Activated CD8-positive, alpha-beta memory T cell treated with anti-CD3 and anti-CD28 coated beads, Interleukin-2, amount 50 U/mL, for 48 hours (primary cell): ENCODE results near the gene PPIA.
"Not testable (repeated sequence)": the region's sequence is repeated elsewhere in the genome, so short reads cannot be mapped to it uniquely, and the experiment has no call there.

Source experiments
- DNase-seq: peaks from one replicate; pipeline ENCODE4 v3.0.0-alpha.2; 2020

PPIA gene

GRCh38 chr7:44843440-44843839, 47.0 kb downstream of the PPIA start:
- not testable (repeated sequence) for DNase-seq

GRCh38 chr7:44845451-44845850, 49.0 kb downstream of the PPIA start:
- DNase-seq: no peak

- DNase-seq: peak; percentile 52
Observed at GRCh38 chr7:44846390-44846789, 49.9 kb downstream of the PPIA start.

- DNase-seq: no peak
Observed at GRCh38 chr7:44846816-44847508, 50.5 kb downstream of the PPIA start.

- peak; percentile 90 for DNase-seq
Observed at GRCh38 chr7:44847509-44847919, 51.0 kb downstream of the PPIA start.

GRCh38 chr7:44847920-44848634, 51.6 kb downstream of the PPIA start, which contains the start of gene H2AZ2:
TSS of gene H2AZ2 (minus strand) at chr7:44848087. CDS start at chr7:44847971, 116 bp downstream.
- peak; percentile 100 for DNase-seq

GRCh38 chr7:44849259-44849884, 52.9 kb downstream of the PPIA start:
- DNase-seq: peak; percentile 44

- DNase-seq: no peak
Observed at GRCh38 chr7:44849885-44850544, 53.5 kb downstream of the PPIA start.

GRCh38 chr7:44852590-44852989, 56.1 kb downstream of the PPIA start:
- DNase-seq: no peak
